RKO (cell line): ENCODE data around the gene KHNYN.
"Not testable (repeated sequence)": the region's sequence is repeated elsewhere in the genome, so short reads cannot be mapped to it uniquely, and the experiment has no call there.

ENCODE experiments used
- DNase-seq: peaks from one replicate; pipeline ENCODE4 v3.0.0-alpha.2; 2016; ENCODE audit warnings: low spot score

KHNYN gene

DNA sequence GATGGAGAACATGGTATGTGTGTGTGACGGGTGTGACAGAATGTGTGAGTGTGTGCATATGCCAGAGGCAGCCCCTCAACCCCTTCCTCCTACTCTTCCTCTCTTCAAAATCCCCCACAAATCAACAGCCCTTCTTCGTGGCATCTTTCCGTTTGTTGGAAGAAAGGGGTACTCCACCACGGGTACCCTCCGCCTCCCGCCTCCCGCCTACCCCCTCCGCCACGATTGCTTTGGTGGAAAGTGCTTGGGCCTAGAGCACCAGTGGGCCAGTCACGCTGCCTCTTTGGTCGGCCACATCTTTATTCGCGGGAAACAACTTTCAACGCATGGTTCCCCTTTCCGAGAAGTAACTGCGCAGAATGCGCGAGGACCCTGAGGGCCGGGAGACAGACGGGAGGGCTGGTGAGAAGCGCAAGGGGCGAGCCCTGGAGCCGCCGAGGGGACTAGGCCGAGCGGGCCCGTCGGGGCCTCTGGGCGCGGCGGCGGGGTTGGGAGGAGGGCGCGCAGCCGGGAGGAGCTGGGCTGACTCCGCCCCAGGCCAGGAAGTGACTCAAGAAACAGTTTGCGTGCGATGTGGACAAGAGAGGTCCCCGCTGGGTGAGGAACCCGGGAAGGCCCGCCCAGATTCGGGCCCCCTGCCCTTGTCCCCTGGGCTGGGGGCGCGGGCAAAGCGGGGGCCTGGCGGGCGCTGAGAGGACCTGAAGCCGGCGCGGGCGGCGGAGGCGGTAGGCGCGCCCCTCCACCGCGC, at the start of gene KHNYN, which contains the start of gene CBLN3:
Gene KHNYN (plus strand): TSS at position 560 of the 748 bp plus-strand sequence. CDS start 777 bp downstream, outside the sequence.
Gene CBLN3 (minus strand): TSS at position 274 of the 748 bp plus-strand sequence. CDS start 614 bp downstream, outside the sequence.
- DNase-seq = peak; percentile 93

DNA sequence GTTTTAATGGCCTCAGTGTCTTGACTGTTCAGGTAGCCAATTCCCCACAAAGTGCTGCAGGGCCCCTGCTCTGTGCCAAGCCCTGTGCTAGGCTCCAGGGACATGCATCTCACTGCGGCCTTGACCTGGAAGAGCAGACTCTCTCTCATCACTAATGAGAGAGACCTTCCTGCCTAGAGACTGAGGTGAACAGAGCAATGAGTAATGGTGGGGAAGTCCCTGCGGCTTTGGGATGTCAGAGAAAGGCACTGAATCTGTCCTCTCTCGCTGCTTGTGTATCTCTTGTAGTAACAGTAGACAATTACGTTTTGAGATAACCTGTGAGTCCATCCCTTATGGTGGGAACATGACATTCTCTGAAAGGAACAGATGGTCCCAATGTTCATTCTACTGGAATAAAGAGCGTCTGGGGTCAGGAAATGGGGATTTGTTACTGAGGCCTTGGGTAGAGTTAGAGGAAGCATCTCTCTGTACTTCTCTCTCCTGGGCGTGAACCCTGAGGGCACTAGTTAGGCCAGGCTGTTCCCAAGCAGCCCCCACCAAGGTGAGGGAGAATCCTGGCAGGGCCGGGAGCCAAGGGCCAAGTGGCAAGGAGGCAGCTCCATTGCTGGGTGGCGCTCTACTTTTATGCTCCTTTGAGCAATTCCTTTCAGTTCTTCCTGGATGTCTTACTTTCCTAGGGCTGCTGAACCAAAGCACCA, 48.2 kb upstream of the KHNYN start:
- no peak for DNase-seq

DNA sequence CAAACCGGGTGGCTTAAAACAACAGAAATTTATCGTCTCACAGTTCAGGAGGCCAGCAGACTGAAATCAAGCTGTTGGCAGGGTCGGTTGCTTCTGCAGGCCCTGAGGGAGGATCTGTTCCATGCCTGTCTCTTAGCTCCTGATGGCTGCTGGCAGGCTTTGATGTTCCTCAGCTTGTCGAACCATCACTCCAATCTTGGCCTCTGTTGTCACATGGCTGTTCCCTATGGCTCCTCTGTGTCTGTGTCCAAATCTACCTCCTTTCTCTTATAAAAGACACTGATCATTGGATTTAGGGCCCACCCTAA, 47.7 kb upstream of the KHNYN start:
- no peak for DNase-seq

DNA sequence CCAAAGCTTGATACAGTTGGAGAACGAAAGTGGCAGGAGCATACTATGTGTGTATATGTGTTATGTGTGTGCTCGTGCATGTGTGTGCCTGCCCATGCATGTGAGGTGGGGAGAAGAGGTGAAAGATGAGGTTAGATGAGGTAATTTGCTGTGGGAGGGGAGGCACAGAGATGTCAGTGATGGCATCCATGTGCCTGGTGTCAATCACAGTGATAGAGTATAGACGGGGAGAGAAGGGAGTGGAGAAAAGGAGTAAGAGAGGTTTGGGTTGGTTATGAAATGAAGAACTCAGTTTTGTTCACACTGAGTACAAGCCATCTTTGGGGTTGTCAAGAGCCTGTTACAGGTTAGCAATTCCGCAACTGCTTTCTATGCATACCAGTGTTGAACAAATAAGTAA, 45.6 kb upstream of the KHNYN start:
- no peak for DNase-seq

DNA sequence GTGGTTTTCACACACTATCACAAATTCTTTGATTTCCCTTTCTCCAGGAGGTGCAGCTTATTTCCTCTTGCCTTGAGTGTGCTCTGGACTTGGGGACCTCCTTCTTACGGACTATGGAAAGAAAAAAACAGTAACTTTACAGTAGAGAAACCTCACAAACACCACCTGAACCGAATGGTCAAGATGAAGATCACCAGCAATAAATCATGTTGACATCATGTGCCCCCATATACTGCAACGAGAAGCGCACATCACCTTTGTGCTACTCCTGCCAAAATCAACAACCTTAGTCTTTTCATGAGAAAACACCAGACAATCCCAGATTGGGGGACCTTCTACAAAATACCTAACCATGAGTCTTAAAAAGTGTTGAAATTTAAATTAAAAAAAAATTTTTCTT, 44.2 kb upstream of the KHNYN start:
- DNase-seq = no peak

DNA sequence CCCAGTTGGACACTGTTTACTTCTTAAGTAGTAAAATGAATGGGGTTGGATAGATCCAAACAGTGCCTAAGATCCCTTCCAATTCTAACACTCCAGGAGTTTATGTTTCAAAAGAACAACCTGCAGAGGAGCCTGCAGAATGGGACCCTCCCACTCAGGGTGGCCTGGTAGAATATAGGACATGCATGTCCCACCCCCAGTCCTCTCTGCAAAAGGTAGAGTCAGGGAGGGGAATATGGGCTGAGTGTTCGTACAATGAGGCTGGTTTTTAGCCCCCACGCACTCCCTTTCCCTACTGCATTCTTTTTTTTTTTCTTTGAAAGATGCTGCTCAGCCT, 42.8 kb upstream of the KHNYN start:
- no peak for DNase-seq

DNA sequence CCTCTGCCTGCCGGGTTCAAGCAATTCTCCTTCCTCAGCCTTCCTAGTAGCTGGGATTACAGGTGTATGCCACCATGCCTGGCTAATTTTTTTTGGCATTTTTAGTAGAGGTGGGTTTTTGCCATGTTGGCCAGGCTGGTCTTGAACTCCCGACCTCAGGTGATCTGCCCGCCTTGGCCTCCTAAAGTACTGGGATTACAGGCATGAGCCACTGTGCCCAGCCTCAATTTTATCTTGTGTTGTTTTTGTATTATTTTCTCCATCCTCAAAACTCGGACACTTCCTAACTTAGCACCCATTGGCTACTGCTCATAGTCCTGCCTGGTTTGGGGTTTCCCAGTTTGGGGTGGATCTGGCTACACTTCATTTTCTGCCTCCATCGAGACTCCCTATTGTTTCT, 42.2 kb upstream of the KHNYN start:
- not testable (repeated sequence) for DNase-seq

DNA sequence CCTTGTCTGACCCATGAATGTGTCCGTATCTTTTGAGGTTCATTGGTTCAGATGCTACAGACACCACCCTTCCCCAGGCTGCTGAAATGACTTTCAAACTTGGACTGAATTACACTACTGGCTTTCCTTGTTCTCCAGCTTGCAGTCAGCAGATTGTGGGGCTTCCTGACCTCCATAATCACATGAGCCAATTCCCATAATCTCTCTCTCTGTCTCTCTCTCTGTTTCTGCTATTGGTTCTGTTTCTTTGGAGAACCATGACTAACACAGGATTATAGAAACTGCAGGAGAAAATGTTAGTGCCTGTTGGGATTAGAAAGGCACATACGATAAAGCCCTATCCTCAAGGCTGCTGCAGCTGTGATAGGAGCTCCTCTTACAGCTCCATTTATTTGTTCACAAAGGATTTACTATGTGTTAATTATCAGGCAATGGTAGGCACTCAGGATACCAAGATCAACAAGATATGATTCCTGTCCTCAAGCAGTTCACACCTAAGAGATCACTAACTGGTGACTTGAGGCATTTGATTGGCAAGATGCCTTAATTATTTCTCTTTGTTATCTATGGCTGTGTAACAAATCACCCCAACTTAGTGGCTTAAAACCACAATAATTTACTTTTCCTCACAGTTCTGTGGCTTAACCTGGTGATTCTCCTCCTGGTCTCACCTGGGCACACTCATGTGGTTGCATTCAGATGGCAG, 41.1 kb upstream of the KHNYN start:
- no peak for DNase-seq

DNA sequence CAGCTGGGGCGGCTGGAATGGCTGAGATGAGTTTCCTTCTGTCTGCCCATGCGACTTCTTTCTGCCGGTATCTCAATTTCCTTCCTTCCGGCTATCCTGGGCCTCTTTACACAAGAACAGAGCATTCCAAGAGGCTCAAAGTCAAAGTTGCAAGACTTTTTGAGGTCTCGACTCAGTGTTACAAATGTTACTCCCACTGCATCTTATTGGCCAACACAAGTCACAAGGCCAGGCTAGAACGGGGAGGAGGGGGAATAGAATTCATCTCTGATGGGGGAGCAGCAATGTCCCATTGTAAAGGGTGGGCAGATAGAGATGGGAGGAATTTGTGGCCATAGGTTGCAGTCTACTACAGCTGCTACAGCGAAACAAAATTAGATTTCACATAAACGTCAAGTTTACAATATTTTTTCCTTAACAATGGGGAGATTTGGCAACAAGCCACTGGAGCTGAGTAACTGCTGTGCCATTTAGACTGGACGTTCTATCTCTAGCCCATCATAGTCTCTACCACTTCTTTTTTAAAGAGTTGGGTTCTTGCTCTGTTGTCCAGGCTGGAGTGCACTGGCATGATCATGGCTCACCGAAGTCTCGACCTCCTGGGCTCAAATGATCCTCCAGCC, 40.4 kb upstream of the KHNYN start:
- no peak for DNase-seq

DNA sequence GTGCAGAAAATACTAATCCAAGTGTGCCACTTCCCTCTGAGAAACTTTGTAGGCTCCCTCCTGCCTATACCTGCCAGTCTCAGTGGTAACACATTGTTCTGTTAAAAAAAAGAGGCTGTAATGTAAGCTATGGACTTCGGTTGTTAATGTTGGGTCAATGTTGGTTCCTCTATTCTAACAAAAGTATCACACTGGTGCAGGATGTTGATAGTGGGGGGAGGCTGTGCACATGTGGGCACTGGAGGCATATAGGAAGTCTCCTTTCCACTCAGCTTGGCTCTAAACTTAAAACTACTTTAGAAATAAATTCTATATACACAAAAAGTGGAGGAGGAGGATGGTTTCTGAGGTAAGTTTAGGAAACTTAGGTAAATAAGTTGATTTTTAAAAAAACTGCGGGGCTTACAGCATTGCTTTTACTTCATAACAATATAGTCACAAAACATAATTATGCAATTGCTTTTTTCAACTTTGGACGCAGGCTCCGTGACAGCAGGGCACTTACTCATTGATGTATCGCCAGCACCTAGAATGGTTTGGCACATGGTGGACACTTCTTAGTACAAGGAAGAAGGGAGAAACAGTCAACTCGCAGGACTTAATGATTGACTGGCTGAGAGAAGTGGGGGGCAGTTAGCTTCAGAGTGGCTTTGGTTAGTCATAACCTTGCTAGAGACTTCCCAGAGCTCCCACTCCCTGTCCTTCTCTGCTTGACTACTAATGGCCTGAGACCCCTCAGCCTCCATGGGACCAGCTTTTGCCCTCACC, 38.9 kb upstream of the KHNYN start:
- no peak for DNase-seq

DNA sequence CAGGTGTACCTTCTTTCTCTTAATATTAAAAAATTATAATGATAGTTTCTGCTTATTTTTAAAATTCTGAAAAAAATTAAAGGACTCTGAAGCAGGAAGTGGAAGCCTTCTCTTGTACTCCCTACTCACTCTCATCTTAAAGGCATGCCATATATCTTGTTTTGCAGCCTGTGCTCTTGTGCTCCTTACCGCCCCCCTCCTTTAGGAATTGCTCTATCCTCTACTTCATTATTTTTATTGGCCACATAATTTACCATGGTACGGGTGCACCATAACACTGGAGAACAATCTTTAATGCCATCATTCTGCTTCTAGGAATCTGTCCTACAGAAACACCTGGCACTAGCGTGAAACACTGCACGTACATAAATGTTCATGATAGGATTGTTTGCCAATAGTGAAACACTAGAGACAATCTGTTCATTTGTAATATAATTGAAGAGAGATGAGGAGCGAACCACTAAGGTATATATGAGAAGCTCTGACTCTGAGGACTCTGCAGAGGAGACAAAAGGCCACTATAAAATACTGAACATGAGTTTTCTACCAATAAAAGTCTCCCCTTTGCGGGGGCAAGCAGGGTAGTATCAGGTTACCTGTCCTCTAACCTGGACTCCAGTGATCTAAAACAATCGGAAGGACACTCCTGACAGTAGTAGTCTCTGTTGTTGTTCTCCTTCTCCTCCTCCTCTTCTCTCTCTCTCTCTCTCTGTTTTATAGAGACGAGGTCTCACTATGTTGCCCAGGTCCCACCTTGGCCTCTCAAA, 37.2 kb upstream of the KHNYN start:
- peak; percentile 19 for DNase-seq

DNA sequence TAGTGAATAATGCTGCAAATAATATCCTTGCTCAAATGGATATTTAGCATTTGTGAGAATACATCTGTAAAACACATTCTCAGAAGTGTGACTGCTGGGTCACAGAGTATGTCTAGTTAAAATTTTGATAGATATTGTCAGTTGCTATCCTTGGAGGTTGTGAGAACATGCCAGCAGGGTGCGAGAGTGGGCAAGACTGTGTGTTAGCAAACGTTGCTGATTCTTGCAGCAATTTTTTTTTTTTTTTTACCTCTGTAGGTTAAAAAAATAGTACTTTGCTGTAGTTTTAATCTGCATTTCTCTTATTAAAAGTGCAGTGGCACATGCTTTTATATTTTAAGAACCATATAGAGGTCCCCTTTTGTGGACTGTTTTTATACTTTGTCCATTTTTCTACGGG, 35.5 kb upstream of the KHNYN start:
- peak; percentile 16 for DNase-seq

DNA sequence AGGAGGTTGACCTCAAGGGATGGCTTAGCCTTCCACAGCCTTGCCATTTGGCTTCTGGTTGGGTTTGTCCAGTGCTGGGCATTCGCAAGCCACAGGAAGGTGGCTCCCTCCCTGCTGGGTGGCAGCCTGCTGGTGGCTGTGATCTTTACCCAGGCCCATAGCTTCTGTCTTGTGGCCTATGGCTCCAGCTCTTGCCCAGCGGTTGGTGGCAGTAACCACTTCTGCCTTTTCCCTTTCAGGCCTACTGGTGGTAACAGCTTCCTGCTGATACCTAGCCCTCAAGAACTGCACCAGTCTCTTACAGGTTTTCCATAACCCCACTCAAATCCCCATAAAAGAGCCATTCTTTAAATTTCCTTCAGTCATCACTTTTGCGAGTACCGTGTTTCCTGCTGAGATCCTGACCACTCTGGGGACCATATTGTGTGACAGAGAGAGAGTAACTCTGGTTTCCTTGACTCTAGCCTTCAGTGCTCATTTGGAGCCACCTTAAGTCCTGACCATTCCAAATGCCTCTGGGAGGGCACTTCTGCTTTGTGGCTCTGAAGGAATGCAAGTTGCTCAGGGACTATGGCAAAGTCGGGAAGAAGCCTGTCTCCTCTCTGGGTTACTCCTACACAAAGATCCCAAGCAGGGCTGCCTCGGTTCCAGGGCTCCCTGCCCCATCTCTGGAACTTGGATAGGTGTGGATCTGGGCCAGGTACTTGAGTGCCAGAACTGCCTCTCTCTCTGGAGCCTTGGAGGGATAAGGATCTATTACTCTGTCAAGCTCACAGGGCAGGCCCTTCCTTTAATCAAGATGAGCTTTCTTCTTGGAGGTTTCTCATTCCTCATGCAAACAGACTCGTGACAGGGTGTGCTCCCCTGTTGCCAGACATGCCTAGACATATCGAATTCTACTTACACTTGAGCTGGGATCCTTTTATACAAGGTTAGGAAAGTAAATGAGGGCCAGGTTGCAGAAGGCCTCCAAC, 33.9 kb upstream of the KHNYN start:
- DNase-seq = no peak

DNA sequence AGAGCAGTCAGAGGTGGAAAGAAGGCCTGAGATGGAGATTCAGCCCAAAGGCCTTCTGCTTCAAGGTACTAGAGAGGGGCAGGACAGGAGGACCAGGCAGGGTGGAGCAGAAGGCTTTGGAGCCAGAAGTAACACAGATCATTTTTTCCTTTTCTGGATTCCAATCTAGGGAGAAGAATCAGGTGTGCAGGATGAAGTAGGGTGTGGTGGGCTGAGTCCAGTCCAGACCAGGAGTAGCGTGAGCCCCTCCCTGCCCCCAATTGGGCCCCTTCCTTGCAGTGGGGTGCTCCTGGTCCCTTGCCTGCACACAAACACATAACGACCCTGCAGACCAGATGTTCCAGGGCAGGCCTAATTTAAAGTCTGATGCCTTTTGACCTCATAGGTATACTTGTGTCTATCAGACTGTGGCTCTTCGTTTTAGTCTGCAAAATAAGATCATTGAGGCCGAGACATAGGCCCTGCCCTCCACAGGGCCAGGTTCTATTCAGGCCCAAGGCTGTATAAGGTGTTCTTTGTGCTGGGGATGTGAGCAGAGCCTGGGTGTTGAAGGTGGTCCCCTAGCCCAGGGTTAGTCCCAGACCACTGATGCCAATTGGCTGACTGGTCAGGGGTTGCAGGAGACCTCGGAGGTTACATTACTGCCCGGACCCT, 32.0 kb upstream of the KHNYN start:
- no peak for DNase-seq

DNA sequence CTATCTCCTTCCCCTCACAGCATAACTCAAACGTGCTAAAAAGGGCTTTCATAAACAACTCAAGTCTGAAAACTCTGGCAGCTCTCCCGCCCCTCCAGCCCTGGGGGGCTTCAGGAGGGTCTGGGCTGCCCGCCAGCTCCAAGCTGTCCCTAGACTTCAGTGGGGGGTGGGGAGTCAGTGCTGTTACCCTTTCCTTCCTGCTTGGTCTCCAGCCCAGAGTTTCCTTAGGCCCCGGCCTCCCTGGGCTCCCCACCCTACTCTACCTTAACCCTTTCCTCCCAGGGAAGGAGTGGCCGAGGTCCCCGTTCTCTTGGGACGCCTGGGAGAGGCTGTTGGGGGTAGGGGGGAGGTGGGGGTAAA, 31.5 kb upstream of the KHNYN start:
- DNase-seq = no peak

DNA sequence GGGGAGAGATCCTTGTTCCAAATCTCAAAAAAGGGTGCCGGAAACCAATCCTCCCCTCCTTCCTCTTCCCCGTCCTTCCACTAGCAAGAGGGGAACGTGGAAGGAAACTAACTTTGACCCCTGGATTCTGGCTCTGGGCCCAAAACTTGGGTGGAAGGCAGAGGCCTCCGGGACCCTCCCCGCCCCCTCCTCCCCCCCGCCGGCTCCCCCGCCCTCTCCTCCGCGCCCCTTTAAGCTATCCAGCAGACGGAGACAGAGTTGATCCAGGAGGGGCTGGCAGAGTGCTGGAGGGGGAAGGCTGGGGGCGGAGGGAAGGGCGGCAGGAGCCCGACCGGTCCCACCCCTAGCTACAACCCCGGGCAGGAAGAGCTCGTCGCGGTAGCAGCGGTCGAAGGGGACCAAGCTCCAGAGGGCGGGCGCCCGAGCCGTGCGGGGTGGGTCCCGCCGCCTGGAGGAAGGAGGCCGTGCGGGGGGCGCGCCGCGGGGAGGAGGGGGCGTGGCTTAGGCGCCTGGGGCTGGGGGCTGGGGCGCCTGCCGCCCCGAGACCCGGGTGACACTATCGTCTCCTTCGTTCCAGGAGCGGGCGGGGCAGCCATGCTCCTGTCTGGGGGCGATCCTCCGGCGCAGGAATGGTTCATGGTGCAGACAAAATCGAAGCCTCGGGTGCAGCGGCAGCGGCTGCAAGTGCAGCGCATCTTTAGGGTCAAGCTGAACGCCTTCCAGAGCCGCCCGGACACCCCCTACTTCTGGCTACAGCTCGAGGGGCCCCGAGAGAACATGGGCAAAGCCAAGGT, 30.9 kb upstream of the KHNYN start, which contains the start of gene NYNRIN:
Gene NYNRIN (plus strand): TSS at position 351 of the 794 bp plus-strand sequence. CDS start 244 bp downstream, at position 595.
- DNase-seq = no peak

DNA sequence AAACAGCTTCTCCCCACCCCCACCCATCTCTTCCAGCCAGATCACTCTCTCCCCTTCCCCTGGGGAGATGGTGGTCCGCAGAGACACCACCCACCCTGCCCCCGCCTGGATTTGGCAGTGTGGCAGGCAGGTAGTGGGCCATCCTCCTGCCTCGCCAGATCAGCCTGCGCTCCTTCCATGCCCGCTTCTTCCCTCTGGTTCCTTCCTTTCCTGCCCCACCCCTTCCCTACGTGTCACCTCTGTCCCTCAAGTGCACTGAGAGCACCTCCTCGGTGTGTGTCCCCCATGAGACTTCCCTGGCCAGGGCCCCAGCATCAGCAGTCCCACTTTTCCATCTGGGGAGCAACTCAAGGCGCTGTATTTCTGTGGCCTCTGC, 30.3 kb upstream of the KHNYN start:
- no peak for DNase-seq

DNA sequence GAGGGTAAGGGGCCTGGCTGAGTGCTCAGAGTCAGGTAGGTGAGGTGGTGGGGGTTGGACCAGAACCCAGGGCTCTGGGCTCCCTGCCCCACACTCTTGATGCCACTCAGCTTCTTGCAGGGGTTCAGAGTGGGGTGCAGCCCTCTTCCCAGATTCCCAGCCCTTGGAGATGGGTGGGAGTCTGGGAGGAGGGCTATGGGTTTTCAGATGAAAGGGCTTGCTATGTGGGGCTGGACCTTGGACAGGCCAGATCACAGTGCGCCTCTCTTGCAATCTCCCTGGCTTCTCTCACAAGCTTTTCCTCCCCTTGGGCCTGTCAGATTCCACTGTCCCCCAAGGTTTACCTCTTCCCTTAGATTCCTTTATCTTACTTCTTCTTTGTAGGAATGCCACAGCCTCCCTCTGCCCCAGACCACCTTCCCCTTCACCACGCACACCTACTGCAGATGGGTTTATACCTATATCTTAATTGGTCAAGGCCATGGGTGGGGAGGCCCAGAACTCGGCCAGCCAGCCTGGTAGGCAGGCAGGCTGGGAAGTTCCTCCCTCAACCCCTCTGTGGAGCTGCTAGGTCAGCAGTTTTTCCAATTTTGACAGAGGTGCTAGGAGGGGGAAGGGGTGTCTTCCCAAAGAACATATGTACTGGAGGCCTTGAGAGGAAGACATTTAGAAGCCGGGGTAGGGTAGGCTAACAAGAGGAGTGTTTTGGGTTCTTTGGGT, 29.6 kb upstream of the KHNYN start:
- DNase-seq = no peak
